Hepatocyte (in vitro differentiated cells): ENCODE data around the gene SDCBP2.

Source experiments
- CTCF ChIP-seq: fragments of 200-600 bp; sonication (generic); IDR thresholded peaks from 2 replicates; pipeline ENCODE4 v1.5.1; 2016; ENCODE audit warnings: antibody characterized with exemption, mild to moderate bottlenecking; ENCODE audit not compliant: poor library complexity
- EZH2 ChIP-seq: fragments of 200-600 bp; sonication (generic); IDR thresholded peaks from 2 replicates; pipeline ENCODE4 v1.6.1; 2016; ENCODE audit warnings: antibody characterized with exemption, mild to moderate bottlenecking, borderline replicate concordance
- EZH2phosphoT487 ChIP-seq: fragments of 200-600 bp; sonication (generic); IDR thresholded peaks from one replicate; pipeline ENCODE4 v1.6.1; 2018; ENCODE audit warnings: antibody characterized with exemption, mild to moderate bottlenecking, low read depth, moderate library complexity; ENCODE audit not compliant: unreplicated experiment, severe bottlenecking

GRCh38 chr20:1265226-1265915 lies 63.6 kb downstream of the SDCBP2 start:
- TF ChIP-seq CTCF (no peak), EZH2phosphoT487 (no peak), EZH2 (no peak)
